H1 (cell line): ENCODE results near the gene WDFY3. TPM values are rescaled to one million over a fixed set of nuclear protein-coding genes. Genes with fewer than 3 reads are reported as not detected.

ENCODE experiments used
- CTCF ChIA-PET: fragments of 300-600 bp; sonication (Branson Sonifier 250); formaldehyde crosslinking; loops from one replicate; lab custom pipeline; 2021; ENCODE audit not compliant: partially characterized antibody; lab: Charles Lee
- POLR2A ChIA-PET: fragments of 300-600 bp; sonication (Branson Sonifier 250); formaldehyde crosslinking; loops from one replicate; lab custom pipeline; 2021; ENCODE audit warnings: inconsistent platforms; ENCODE audit not compliant: partially characterized antibody; lab: Charles Lee
- DNase-seq, 2 experiments: peaks; one replicate each; pipeline versions ENCODE4 v3.0.0 to v3.0.0-alpha.2; 2010 to 2022; ENCODE audit warnings: low spot score in 2 of 2, low read depth in 1 of 2, mixed read lengths in 1 of 2
- FAIRE-seq: peaks from 2 replicates; lab custom pipeline; 2011; peaks lifted over from hg19 to GRCh38; lab: Jason Lieb, UNC
- H2AFZ ChIP-seq: 2 replicates; pipeline ENCODE4 v1.8.1; 2012; ENCODE audit warnings: low read length, inconsistent platforms
- H2AK5ac ChIP-seq: 2 replicates; pipeline ENCODE4 v1.6.1; 2013; ENCODE audit warnings: low read depth, low read length
- H2BK120ac ChIP-seq: replicated peaks from 2 replicates; pipeline ENCODE3; 2013; ENCODE audit warnings: low read depth, low read length, inconsistent platforms
- H2BK12ac ChIP-seq: 2 replicates; pipeline ENCODE4 v1.6.1; 2013; ENCODE audit warnings: low read depth, low read length
- H2BK15ac ChIP-seq: 2 replicates; pipeline ENCODE4 v1.6.1; 2013; ENCODE audit warnings: low read length
- H2BK20ac ChIP-seq: 2 replicates; pipeline ENCODE4 v1.6.1; 2013; ENCODE audit warnings: low read length
- H2BK5ac ChIP-seq: 2 replicates; pipeline ENCODE4 v1.6.1; 2013; ENCODE audit warnings: low read depth, low read length
- H3K14ac ChIP-seq: 2 replicates; pipeline ENCODE4 v1.6.1; 2013; ENCODE audit warnings: inconsistent platforms; ENCODE audit not compliant: insufficient read length
- H3K18ac ChIP-seq: 2 replicates; pipeline ENCODE4 v1.6.1; 2013; ENCODE audit warnings: low read length; ENCODE audit errors: extremely low read depth
- H3K23ac ChIP-seq: 2 replicates; pipeline ENCODE4 v1.6.1; 2013; ENCODE audit warnings: inconsistent platforms; ENCODE audit not compliant: insufficient read length
- H3K23me2 ChIP-seq: 2 replicates; pipeline ENCODE4 v1.6.1; 2013; ENCODE audit warnings: low read depth, low read length
- H3K27ac ChIP-seq: 2 replicates; pipeline ENCODE4 v1.6.1; 2011; ENCODE audit warnings: low read depth, low read length, inconsistent platforms
- H3K27me3 ChIP-seq, 4 experiments: replicated peaks in 1 of 4; 1 replicate in 1 of 4; 2 replicates in 3 of 4; pipeline versions ENCODE4 v1.6.1 to v1.8.1; 2011 to 2013; ENCODE audit warnings: low read length in 3 of 4, mild to moderate bottlenecking in 3 of 4, inconsistent platforms in 2 of 4, mixed read lengths in 2 of 4, moderate library complexity in 1 of 4; ENCODE audit not compliant: control insufficient read depth in 3 of 4, insufficient read depth in 3 of 4; ENCODE audit errors: extremely low read depth in 1 of 4
- H3K36me3 ChIP-seq, 4 experiments: 2 replicates each; pipeline versions ENCODE4 v1.6.1 to v1.8.1; 2011 to 2013; ENCODE audit warnings: mild to moderate bottlenecking in 4 of 4, low read length in 3 of 4, moderate library complexity in 2 of 4, control low read depth in 1 of 4, inconsistent platforms in 1 of 4; ENCODE audit not compliant: insufficient read depth in 4 of 4, control insufficient read depth in 2 of 4
- H3K4ac ChIP-seq: replicated peaks from 2 replicates; pipeline ENCODE3; 2013; ENCODE audit warnings: low read length, low read depth, mixed read lengths, inconsistent platforms; ENCODE audit not compliant: insufficient read length
- H3K4me1 ChIP-seq, 4 experiments: replicated peaks in 1 of 4; 1 replicate in 1 of 4; 2 replicates in 3 of 4; pipeline versions ENCODE4 v1.6.1 to v1.8.1; 2011 to 2013; ENCODE audit warnings: low read length in 3 of 4, inconsistent platforms in 2 of 4, mixed read lengths in 1 of 4; ENCODE audit not compliant: insufficient read depth in 4 of 4, control insufficient read depth in 3 of 4
- H3K4me2 ChIP-seq, 2 experiments: 2 replicates each; pipeline versions ENCODE4 v1.6.1 to v1.8.1; 2011 to 2013; ENCODE audit warnings: low read depth in 2 of 2, low read length in 2 of 2, control low read depth in 1 of 2, inconsistent platforms in 1 of 2, mild to moderate bottlenecking in 1 of 2; ENCODE audit not compliant: insufficient read depth in 1 of 2
- H3K4me3 ChIP-seq, 4 experiments: fragments of 200-600, 300-600 bp in 1 of 4; sonication (generic), shearing (Covaris generic), sonication (Bioruptor Twin) in 1 of 4; 2 replicates each; pipeline versions ENCODE4 v1.5.1 to v1.8.1; 2011 to 2016; ENCODE audit warnings: low read length in 4 of 4, low read depth in 3 of 4, control low read depth in 2 of 4, inconsistent platforms in 2 of 4, mild to moderate bottlenecking in 2 of 4, mixed read lengths in 1 of 4, moderate library complexity in 1 of 4; ENCODE audit not compliant: insufficient read depth in 2 of 4; ENCODE audit errors: extremely low read depth in 1 of 4
- H3K56ac ChIP-seq: replicated peaks from 2 replicates; pipeline ENCODE3; 2013; ENCODE audit warnings: low read depth, mild to moderate bottlenecking, mixed read lengths, low read length, inconsistent platforms; ENCODE audit not compliant: insufficient read length
- H3K79me1 ChIP-seq: 2 replicates; pipeline ENCODE4 v1.6.1; 2013; ENCODE audit warnings: low read depth, low read length, control low read depth
- H3K79me2 ChIP-seq, 2 experiments: 2 replicates each; pipeline versions ENCODE4 v1.6.1 to v1.8.1; 2012 to 2013; ENCODE audit warnings: low read length in 2 of 2, mild to moderate bottlenecking in 2 of 2, inconsistent platforms in 1 of 2; ENCODE audit not compliant: insufficient read depth in 2 of 2, control insufficient read depth in 1 of 2
- H3K9ac ChIP-seq, 4 experiments: replicated peaks in 1 of 4; 1 replicate in 1 of 4; 2 replicates in 3 of 4; pipeline versions ENCODE4 v1.6.1 to v1.8.1; 2011 to 2013; ENCODE audit warnings: low read depth in 3 of 4, low read length in 3 of 4, control low read depth in 2 of 4, mild to moderate bottlenecking in 2 of 4, moderate library complexity in 2 of 4, inconsistent platforms in 1 of 4; ENCODE audit errors: extremely low read depth in 1 of 4
- H3K9me3 ChIP-seq, 2 experiments: 2 replicates each; pipeline versions ENCODE4 v1.6.1 to v1.8.1; 2012 to 2013; ENCODE audit warnings: mild to moderate bottlenecking in 2 of 2, moderate library complexity in 2 of 2, control low read depth in 1 of 2, inconsistent platforms in 1 of 2, low read depth in 1 of 2, low read length in 1 of 2, mixed read lengths in 1 of 2; ENCODE audit not compliant: insufficient read depth in 2 of 2
- H4K20me1 ChIP-seq, 2 experiments: replicated peaks in 1 of 2; 2 replicates each; pipeline versions ENCODE3 to v1.8.1; 2011 to 2013; ENCODE audit warnings: inconsistent platforms in 2 of 2, low read length in 2 of 2, mild to moderate bottlenecking in 1 of 2; ENCODE audit not compliant: insufficient read depth in 2 of 2, control insufficient read depth in 1 of 2
- H4K5ac ChIP-seq: 2 replicates; pipeline ENCODE4 v1.6.1; 2013; ENCODE audit warnings: low read length, low read depth, mixed read lengths, inconsistent platforms; ENCODE audit not compliant: insufficient read length
- H4K8ac ChIP-seq: 2 replicates; pipeline ENCODE4 v1.8.0; 2013; ENCODE audit warnings: mild to moderate bottlenecking, moderate library complexity, low read length, inconsistent platforms; ENCODE audit not compliant: insufficient read depth; ENCODE audit errors: extremely low read depth
- H4K91ac ChIP-seq: replicated peaks from 2 replicates; pipeline ENCODE3; 2013; ENCODE audit warnings: low read length, mixed read lengths, inconsistent platforms; ENCODE audit not compliant: insufficient read length
- ATF2 ChIP-seq: IDR thresholded peaks from 2 replicates; pipeline ENCODE4 v1.6.1; 2012; ENCODE audit warnings: low read length, inconsistent platforms
- ATF3 ChIP-seq: IDR thresholded peaks from 2 replicates; pipeline ENCODE4 v1.6.1; 2011; ENCODE audit warnings: low read depth, mild to moderate bottlenecking, low read length; ENCODE audit not compliant: insufficient read depth
- BACH1 ChIP-seq: IDR thresholded peaks from 2 replicates; pipeline ENCODE4 v1.6.1; 2012; ENCODE audit warnings: low read length, improper control_type of control experiment
- BRCA1 ChIP-seq: IDR thresholded peaks from 2 replicates; pipeline ENCODE4 v1.6.1; 2012; ENCODE audit warnings: low read depth, low read length, improper control_type of control experiment
- GTF2F1 ChIP-seq: IDR thresholded peaks from 2 replicates; pipeline ENCODE4 v1.6.1; 2012; ENCODE audit warnings: low read depth, low read length, improper control_type of control experiment, borderline replicate concordance
- NRF1 ChIP-seq: IDR thresholded peaks from 2 replicates; pipeline ENCODE4 v1.6.1; 2011; ENCODE audit warnings: mild to moderate bottlenecking, low read depth, low read length, improper control_type of control experiment
- POLR2AphosphoS5 ChIP-seq: IDR thresholded peaks from 2 replicates; pipeline ENCODE4 v1.6.1; 2011; ENCODE audit warnings: low read depth, low read length
- RBBP5 ChIP-seq: IDR thresholded peaks from 2 replicates; pipeline ENCODE4 v1.7.1; 2012; ENCODE audit warnings: low read depth, mild to moderate bottlenecking, inconsistent platforms, low read length, moderate library complexity, borderline replicate concordance
- SAP30 ChIP-seq: fragments of 300-600 bp; sonication (generic); IDR thresholded peaks from 2 replicates; pipeline ENCODE4 v1.7.1; 2012; ENCODE audit warnings: low read length, moderate library complexity, mild to moderate bottlenecking, inconsistent platforms; ENCODE audit not compliant: insufficient read depth, insufficient replicate concordance
- SIRT6 ChIP-seq: IDR thresholded peaks from one replicate; pipeline ENCODE4 v1.7.1; 2012; ENCODE audit warnings: low read length, inconsistent platforms
- TAF1 ChIP-seq: IDR thresholded peaks from 2 replicates; pipeline ENCODE4 v1.6.1; 2011; ENCODE audit warnings: mild to moderate bottlenecking, low read depth, low read length
- TCF12 ChIP-seq: IDR thresholded peaks from 2 replicates; pipeline ENCODE4 v1.6.1; 2011; ENCODE audit warnings: low read depth, mild to moderate bottlenecking, low read length
- ZNF274 ChIP-seq: IDR thresholded peaks from 2 replicates; pipeline ENCODE4 v1.7.0; 2012; ENCODE audit warnings: low read length, borderline replicate concordance; ENCODE audit errors: extremely low read depth
- WGBS, 2 experiments: shearing (Covaris generic) in 1 of 2; methylation state at CpG; one replicate each; pipeline versions ENCODE4 v1.1.6 to v1.1.7; 2013 to 2015; ENCODE audit warnings: low lambda C conversion rate in 2 of 2, mixed read lengths in 2 of 2, inconsistent platforms in 1 of 2, low coverage in 1 of 2, missing lambda C conversion rate in 1 of 2; ENCODE audit not compliant: insufficient replicate concordance in 2 of 2, insufficient coverage in 1 of 2, insufficient read length in 1 of 2; ENCODE audit errors: extremely low coverage in 1 of 2, missing lambda C conversion rate in 1 of 2; 5-methylcytosine and 5-hydroxymethylcytosine counted together
- polyA plus RNA-seq, 7 experiments: library from polyadenylated mRNA; depleted of rRNA in 3 of 7; stranded (reverse) in 5 of 7; unstranded in 2 of 7; fragments of >200 nt in 5 of 7; fragments of 200-250 nt in 2 of 7; gene quantifications; 1 replicate in 5 of 7; 2 replicates in 1 of 7; 4 replicates in 1 of 7; pipeline versions ENCODE4 v1.2.1 to v1.2.3, GENCODE V29; 2011 to 2013; ENCODE audit warnings: missing spikeins in 2 of 7, mixed read lengths in 2 of 7
- total RNA-seq: library from RNA; stranded (reverse); fragmentation: NEBNext Ultra II Directional; extraction: Animal tissue kit (Norgen Biotek cat#: 25700); gene quantifications from 2 replicates; pipeline ENCODE4 v1.2.1, GENCODE V29; 2021

The WDFY3 gene
- total and polyA plus RNA-seq, 2 of the 8 experiments (the other 6 are each of a cell fraction or from before 2014, with no cell fraction given) = 25.6 to 62.4 TPM

GRCh38 chr4:84920617-84921016, 45.9 kb downstream of the WDFY3 start:
- Histone ChIP-seq H3K56ac (no peak overlapping the region), H3K4me1 (peaks cover 0 to 7% (median 3%) of the 10 kb centered on the region in 4 experiments; a peak in 3 of 7 replicates), H3K79me1 (no peaks in the 10 kb centered on the region), H3K4ac (no peak overlapping the region), H4K5ac (no peak overlapping the region), H3K27ac (no peak overlapping the region), H3K36me3 (no peaks in the 10 kb centered on the region), H3K18ac (no peak overlapping the region), H2BK12ac (no peak overlapping the region), H3K14ac (no peak overlapping the region), H2AK5ac (no peak overlapping the region), H3K4me3 (no peak overlapping the region), H3K9me3 (no peaks in the 10 kb centered on the region), H2BK120ac (no peak overlapping the region), H4K8ac (no peak overlapping the region), H3K27me3 (no peaks in the 10 kb centered on the region), H2BK5ac (no peak overlapping the region), H4K91ac (no peak overlapping the region), H3K9ac (no peak overlapping the region), H3K4me2 (no peak overlapping the region), H2BK20ac (no peak overlapping the region), H3K79me2 (peaks cover 0 to 51% of the 10 kb centered on the region in 2 experiments; a peak in 2 of 4 replicates), H4K20me1 (no peaks in the 10 kb centered on the region), H3K23me2 (no peaks in the 10 kb centered on the region), H3K23ac (no peak overlapping the region), H2BK15ac (no peak overlapping the region), H2AFZ (no peak overlapping the region)
- 95% methylated on average over 3 of the region's 3 CpGs; no CpG with 5 or more reads in 1 of the 2 experiments for WGBS, 2 experiments
- FAIRE-seq = no peak
- no peak for DNase-seq
- CTCF ChIA-PET = interaction anchor here (0.6 kb wide), 1 partner anchor 43 kb away, joined by 3 read pairs; no protein-coding TSS in a partner anchor
- POLR2A ChIA-PET = no interaction called here
- no peak for TF ChIP-seq ZNF274
- TF ChIP-seq BACH1 = no peak
- no peak for TF ChIP-seq RBBP5
- no peak for TF ChIP-seq NRF1
- TF ChIP-seq GTF2F1 = no peak
- no peak for TF ChIP-seq POLR2AphosphoS5
- no peak for TF ChIP-seq SAP30
- TF ChIP-seq ATF3 = no peak
- TF ChIP-seq BRCA1 = no peak
- TF ChIP-seq TAF1 = no peak
- no peak for TF ChIP-seq SIRT6
- TF ChIP-seq TCF12 = no peak
- TF ChIP-seq ATF2 = no peak
